NCI-H460 (cell line): Measurements from ENCODE around the gene PITX2. TPM values are rescaled to one million over a fixed set of nuclear protein-coding genes. Genes with fewer than 3 reads are reported as not detected.

Experiments used
- DNase-seq: peaks from one replicate; pipeline ENCODE4 v3.0.0-alpha.2; 2016; ENCODE audit warnings: low read depth; ENCODE audit errors: extremely low read depth
- total RNA-seq: library from RNA; depleted of rRNA; stranded (reverse); fragments of >200 nt; shearing (Covaris generic); gene quantifications from 2 replicates; pipeline ENCODE4 v1.2.3, GENCODE V29; 2014

Gene PITX2
- total RNA-seq, 1 experiment from 2014 or later = 0.92 TPM

GRCh38 chr4:110636680-110637407 is 14.0 kb upstream of the PITX2 start:
- peak; percentile 35 for DNase-seq

DNA sequence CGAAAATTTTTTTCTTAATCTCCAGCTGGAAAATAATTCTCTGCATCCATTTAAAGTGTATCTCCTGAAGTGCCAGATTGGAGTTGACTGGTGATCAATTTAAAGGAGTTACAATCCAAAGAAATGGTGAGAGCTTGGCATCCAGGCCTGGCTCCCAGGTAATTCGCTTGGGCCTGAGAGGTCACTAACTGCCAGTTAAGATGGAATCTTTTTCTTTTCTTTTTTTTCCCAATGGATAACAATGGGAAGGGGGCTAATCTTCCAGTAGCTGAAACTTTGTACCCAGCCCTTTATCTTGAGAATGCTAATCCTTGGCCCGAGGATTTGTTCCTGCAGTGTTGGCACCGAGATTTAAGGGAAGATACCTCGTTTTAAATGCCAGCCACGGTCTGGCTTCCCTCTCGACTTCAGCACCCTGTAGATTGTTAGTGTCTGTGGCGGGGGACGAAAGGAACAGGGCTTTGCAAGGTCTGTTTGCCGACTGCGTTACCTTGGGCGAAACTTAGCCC is 13.3 kb upstream of the PITX2 start:
- no peak for DNase-seq

- DNase-seq = no peak
These were observed 12.4 kb upstream of the PITX2 start for GRCh38 chr4:110635163-110635865.

GRCh38 chr4:110634350-110635162 is 11.7 kb upstream of the PITX2 start:
- DNase-seq = no peak

DNA sequence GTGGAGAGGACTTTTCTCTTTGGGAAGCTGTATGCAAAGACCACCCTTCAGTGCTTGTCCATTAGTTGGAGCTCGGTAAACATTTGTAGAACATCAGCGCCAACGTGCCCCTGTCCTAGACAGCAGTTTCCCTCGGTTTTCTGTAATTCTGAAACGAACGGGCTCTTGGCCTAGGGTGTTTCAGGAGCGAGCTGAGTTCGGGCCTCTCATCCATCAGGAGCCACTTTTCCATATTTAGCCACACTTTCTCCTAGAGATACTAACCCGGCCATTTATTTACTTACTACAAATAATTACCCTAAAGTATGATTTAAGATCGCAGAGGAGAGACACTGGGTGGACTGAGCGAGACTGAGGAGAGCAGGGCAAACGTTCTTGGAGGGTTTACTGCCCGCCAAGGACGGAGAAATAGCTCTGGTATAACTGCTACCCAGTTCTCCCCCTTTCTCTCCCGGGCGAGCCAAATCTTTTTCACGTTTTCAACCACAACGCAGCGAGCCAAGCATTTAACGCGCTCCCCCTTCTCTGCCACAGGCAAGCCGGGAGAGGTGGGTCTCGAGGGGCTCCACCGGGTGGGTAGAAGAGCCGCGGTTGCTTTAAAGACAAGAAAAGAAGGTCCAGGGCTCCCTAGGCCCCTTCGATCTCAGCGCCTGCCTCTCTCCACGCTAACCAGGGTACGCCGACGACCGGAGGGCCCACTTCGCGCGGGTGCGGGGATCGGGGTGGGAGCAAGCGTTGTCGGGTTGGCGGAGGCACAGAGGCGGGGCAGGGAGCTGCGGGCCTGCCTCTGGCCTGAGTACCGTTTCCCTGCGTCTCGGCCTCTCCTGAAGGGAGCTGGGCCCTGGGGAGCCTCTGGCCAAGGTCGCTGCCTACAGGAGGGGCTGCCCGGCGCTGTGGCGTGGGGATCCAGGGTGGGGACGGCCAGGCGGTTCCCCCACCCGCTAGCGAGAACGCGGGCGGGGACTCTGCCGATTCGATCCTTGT is 10.8 kb upstream of the PITX2 start:
- no peak for DNase-seq

DNA sequence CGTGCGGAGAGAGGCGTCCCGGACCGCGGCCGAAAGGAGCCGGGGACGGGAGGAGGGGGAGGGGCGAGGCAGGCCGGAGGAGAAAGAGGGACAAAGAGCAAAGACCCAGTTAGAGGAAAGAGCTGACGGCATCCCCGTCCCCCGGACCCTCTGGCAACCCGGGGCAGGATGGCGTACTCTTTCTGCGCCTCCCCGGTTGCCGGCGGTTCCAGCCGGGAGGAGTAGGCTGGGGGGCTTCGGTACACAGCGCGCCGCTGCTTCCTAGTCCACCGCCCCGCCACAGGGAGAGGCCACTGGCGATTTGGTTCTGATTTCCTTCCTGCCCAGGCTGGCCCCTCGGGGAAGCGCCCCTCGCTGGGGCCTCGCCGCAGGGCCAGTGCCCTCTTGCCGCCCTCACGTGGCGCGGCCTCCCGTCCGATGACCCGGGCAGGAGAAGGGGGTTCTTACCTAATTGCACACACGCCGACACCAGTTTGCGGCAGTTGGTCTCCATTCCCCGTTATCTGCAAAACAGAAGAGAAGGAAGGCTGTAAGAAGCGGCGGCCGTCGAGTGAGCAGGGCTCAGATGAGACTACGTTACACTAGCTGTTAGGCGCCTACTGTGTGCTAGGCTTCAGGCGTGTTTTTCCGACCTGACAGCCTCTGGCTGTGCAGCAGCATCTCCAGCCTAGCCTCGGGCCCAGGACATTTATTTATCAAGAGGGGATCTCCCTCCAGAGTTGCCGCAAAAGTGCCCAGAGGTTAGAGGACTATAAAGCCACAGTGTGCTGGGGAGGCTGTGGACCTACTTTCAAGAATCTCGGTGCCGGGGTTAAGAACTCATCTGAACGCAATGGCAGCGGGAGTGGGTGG is 9.9 kb upstream of the PITX2 start:
- no peak for DNase-seq

DNA sequence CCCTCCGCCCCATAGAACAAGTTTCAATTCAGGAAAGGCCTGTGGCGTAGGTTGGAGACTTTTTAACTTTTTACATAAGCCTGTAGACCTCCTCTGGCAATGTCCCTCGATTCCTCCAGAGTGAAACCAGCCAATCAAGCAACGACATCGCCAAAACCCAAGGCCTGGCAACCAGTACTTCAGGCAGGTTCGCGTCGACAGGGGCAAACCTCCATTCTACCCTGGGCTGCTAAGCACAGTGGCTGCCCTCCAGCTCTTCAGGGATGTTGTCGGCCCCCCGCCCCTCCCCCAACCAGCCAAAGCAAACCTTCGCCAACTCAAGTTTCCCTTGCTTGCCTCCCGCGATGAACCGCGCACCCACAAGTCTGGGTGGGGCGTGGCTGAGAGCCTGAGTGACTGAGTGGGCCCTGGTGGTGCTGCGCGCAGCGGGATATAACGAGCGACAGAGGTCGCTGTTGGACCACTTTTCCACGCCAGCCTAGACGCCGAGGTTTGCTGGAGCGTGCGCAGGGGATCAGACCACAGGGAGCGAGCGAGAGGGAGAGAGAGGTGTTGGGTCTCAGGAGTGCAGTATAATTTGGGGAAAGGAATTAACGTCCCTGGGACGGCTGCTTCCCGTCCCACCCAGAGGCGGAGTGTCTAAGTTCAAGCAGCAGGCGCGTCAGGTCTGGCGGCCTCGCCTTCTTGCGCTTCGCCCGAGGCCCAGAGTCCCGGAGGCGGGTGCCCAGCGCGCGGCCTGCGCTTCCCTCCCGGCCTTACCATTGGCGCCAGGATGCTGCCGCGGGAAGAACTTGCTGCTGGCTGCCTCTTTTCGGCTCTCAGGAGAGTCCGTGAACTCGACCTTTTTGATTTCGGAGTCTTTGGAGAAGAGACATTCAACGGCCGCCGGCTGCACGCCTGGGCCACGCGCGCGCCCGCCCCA is 9.0 kb upstream of the PITX2 start:
- peak; percentile 79 for DNase-seq

GRCh38 chr4:110630688-110631402 is 8.0 kb upstream of the PITX2 start:
- no peak for DNase-seq

DNA sequence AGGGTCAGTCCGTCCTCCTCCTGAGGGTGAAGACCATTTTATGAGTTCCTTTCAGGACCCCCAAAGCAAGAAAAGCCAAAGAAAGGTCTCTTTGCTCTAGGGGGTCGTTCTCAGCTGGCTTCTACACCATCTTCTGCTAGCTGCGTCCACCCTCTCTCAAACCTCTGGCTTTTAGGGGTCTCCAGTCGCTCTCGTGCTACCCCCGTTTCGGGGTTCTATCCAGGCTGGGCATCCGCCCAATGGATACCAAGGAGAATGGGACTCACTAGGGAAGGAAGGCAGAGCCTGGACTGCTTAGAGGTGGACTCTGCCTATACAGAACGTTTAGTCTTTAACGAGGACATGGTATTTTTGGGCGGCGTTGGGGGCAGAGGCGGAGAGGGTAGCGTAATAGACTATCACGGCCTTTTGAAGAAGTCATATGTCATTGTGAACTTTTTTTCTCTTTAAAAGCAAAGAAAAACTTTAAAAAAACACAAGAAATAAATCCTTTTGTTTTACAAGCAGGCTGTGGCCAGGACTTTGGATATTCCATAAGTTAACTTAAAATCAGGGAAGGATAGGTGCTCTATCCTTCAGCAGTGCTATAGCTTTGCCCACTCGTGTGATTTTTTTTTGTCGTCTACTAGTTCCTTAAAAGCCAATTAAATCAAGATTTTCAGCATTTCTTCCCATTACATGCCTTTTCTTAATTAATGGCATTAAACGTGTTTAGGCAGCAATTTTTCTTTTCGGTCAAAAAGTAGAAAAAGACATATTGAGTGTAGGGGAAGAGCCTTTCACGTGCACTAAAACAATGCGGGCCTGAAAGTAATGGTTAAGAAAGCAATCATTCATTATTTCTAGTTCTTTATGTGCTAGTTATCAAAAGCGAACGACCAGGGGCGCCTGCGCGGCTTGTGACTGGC is 7.2 kb upstream of the PITX2 start:
- no peak for DNase-seq

GRCh38 chr4:110629214-110629754 is 6.4 kb upstream of the PITX2 start:
- DNase-seq = no peak

- DNase-seq = no peak
These were observed 5.9 kb upstream of the PITX2 start for GRCh38 chr4:110628663-110629213.

GRCh38 chr4:110627977-110628662 is 5.2 kb upstream of the PITX2 start:
- DNase-seq = no peak

- no peak for DNase-seq
These were observed 3.8 kb upstream of the PITX2 start for GRCh38 chr4:110626532-110627153.

DNA sequence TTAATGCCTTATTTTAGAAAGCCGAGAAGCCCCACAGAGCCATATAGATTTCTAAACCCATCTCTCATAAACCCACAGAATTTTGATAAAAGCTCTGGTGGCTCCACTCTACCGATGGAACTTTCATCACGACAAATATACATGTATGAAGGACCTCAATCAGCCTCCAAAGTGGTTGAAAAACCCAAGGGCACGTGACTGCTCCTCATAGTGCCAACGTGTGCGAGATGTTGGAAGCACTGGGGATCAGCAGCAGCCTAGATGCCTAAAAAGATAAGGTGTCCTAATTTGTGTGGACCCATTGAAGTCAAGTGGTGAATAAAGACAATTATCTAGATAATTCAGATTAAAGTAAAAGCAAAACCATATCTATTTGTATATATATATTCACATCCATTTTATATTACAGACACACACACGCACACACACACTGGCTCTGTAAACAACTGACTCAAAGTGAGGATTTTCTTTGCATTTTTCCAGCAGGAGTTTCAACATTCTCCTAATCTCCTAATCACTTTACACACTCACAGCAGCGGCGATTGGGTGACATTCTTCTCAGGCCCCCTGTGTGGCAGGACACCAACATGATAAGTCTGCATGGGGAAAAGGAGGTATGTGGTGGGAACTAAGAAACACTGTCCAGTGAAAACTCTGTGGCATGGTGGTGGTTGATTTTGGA is 2.8 kb upstream of the PITX2 start:
- no peak for DNase-seq
